HepG2 (cell line): ENCODE data around the gene PRRC2A. TPM values are rescaled to one million over a fixed set of nuclear protein-coding genes. Genes with fewer than 3 reads are reported as not detected.

Source experiments
- ATAC-seq: fragments of 200-7000 bp; cut with Tn5 transposase; 3 replicates; pipeline ENCODE4 v1.9.1; 2020; ENCODE audit warnings: mild to moderate bottlenecking, moderate library complexity
- BruUV-seq: library from RNA; stranded (reverse); fragments of 400-500 nt; replicated peaks from 2 replicates; lab custom pipeline; 2021; lab: Mats Ljungman, UMichigan
- CTCF ChIA-PET: fragments of 300-600 bp; formaldehyde crosslinking; extraction: SDS; loops from one replicate; lab custom pipeline; 2021; ENCODE audit warnings: low total read pairs, inconsistent platforms, low intra/inter-chr PET ratio; lab: Yijun Ruan, JAX
- POLR2A ChIA-PET: fragments of 350-600 bp; sonication (Branson Sonifier 250); formaldehyde crosslinking; loops from one replicate; lab custom pipeline; 2020; ENCODE audit warnings: antibody characterized with exemption, inconsistent platforms; lab: Yijun Ruan, JAX
- DNase-seq: peaks from one replicate; pipeline ENCODE4 v3.0.0-alpha.2; 2015; ENCODE audit warnings: low spot score
- FAIRE-seq: peaks from 3 replicates; lab custom pipeline; 2011; peaks lifted over from hg19 to GRCh38; lab: Jason Lieb, UNC
- H2AFZ ChIP-seq: one replicate; pipeline ENCODE4 v1.6.1; 2011; ENCODE audit warnings: low read length, inconsistent platforms
- H3K27ac ChIP-seq: fragments of 300-600 bp; 3 replicates; pipeline ENCODE4 v1.8.0; 2011; ENCODE audit warnings: mixed run types, mild to moderate bottlenecking, mixed read lengths, low read length, inconsistent platforms; ENCODE audit not compliant: insufficient read depth; ENCODE audit errors: extremely low read length
- H3K27me3 ChIP-seq, 2 experiments: fragments of 200-600 bp in 1 of 2; 2 replicates in 1 of 2; 3 replicates in 1 of 2; pipeline versions ENCODE4 v1.6.0 to v1.8.0; 2011; ENCODE audit warnings: low read length in 2 of 2, mild to moderate bottlenecking in 2 of 2, moderate library complexity in 2 of 2, inconsistent platforms in 1 of 2; ENCODE audit not compliant: insufficient read depth in 2 of 2, control insufficient read depth in 1 of 2
- H3K36me3 ChIP-seq, 2 experiments: fragments of 200-600 bp in 1 of 2; replicated peaks in 1 of 2; 2 replicates in 1 of 2; 3 replicates in 1 of 2; pipeline versions ENCODE4 v1.5.1 to v1.8.0; 2011; ENCODE audit warnings: low read length in 2 of 2, inconsistent platforms in 1 of 2; ENCODE audit not compliant: insufficient read depth in 2 of 2, control insufficient read depth in 1 of 2
- H3K4me1 ChIP-seq: 2 replicates; pipeline ENCODE4 v1.5.1; 2012; ENCODE audit warnings: low read length, inconsistent platforms; ENCODE audit not compliant: insufficient read depth
- H3K4me2 ChIP-seq: 2 replicates; pipeline ENCODE4 v1.6.0; 2011; ENCODE audit warnings: low read depth, low read length, inconsistent platforms
- H3K4me3 ChIP-seq, 3 experiments: fragments of 200-600 bp in 1 of 3; sonication (generic), shearing (Covaris generic) in 1 of 3; replicated peaks in 1 of 3; 2 replicates each; pipeline ENCODE4 v1.5.1; 2011 to 2016; ENCODE audit warnings: low read length in 3 of 3, inconsistent platforms in 2 of 3, low read depth in 2 of 3, mild to moderate bottlenecking in 2 of 3, control low read depth in 1 of 3, mixed read lengths in 1 of 3; ENCODE audit not compliant: insufficient read depth in 1 of 3
- H3K79me2 ChIP-seq: one replicate; pipeline ENCODE4 v1.6.1; 2011; ENCODE audit warnings: low read length, inconsistent platforms; ENCODE audit not compliant: insufficient read depth
- H3K9ac ChIP-seq: 2 replicates; pipeline ENCODE4 v1.6.0; 2011; ENCODE audit warnings: mild to moderate bottlenecking, low read depth, low read length, inconsistent platforms; ENCODE audit not compliant: insufficient read depth
- H3K9me3 ChIP-seq: 2 replicates; pipeline ENCODE4 v1.5.1; 2012; ENCODE audit warnings: mild to moderate bottlenecking, low read length
- H4K20me1 ChIP-seq: 2 replicates; pipeline ENCODE4 v1.6.0; 2011; ENCODE audit warnings: inconsistent platforms, mild to moderate bottlenecking, low read length, moderate library complexity; ENCODE audit not compliant: insufficient read depth
- CC2D1A ChIP-seq: sonication (generic); formaldehyde crosslinking; IDR thresholded peaks from 2 replicates; pipeline ENCODE4 v1.8.1; 2023; ENCODE audit warnings: mild to moderate bottlenecking, missing genetic modification reagents
- CTCF ChIP-seq: sonication (generic); formaldehyde crosslinking; IDR thresholded peaks from 2 replicates; pipeline ENCODE4 v1.5.0; 2020; ENCODE audit warnings: mild to moderate bottlenecking, missing genetic modification reagents, moderate library complexity
- E2F2 ChIP-seq: sonication (generic); formaldehyde crosslinking; IDR thresholded peaks from 2 replicates; pipeline ENCODE4 v1.4.0; 2020; ENCODE audit warnings: missing genetic modification reagents, borderline replicate concordance
- HOXA3 ChIP-seq: sonication (generic); formaldehyde crosslinking; IDR thresholded peaks from 2 replicates; pipeline ENCODE4 v1.5.0; 2020; ENCODE audit warnings: missing genetic modification reagents
- KMT2A ChIP-seq: sonication (generic); formaldehyde crosslinking; IDR thresholded peaks from 2 replicates; pipeline ENCODE4 v1.4.0; 2020; ENCODE audit warnings: missing genetic modification reagents
- RAD21 ChIP-seq: fragments of 450-650 bp; formaldehyde crosslinking; IDR thresholded peaks from 2 replicates; pipeline ENCODE4 v1.5.0; 2020; ENCODE audit warnings: mild to moderate bottlenecking
- SMC3 ChIP-seq: IDR thresholded peaks from 2 replicates; pipeline ENCODE4 v1.6.1; 2011; ENCODE audit warnings: low read length, improper control_type of control experiment
- STAG1 ChIP-seq: sonication (generic); formaldehyde crosslinking; IDR thresholded peaks from 2 replicates; pipeline ENCODE4 v1.4.0; 2020; ENCODE audit warnings: missing genetic modification reagents
- TBX3 ChIP-seq: fragments of 450-650 bp; IDR thresholded peaks from 2 replicates; pipeline ENCODE4 v1.6.1; 2017; ENCODE audit warnings: antibody characterized with exemption, mild to moderate bottlenecking, inconsistent platforms, borderline replicate concordance
- XRCC5 ChIP-seq: fragments of 200-400 bp; formaldehyde crosslinking; optimal IDR thresholded peaks from 2 replicates; pipeline ENCODE3; 2017; ENCODE audit warnings: mild to moderate bottlenecking, low read length
- ZFP36 ChIP-seq: fragments of 150-350 bp; IDR thresholded peaks from 2 replicates; pipeline ENCODE4 v1.6.1; 2018; ENCODE audit warnings: borderline replicate concordance, low read length, low read depth; ENCODE audit not compliant: partially characterized antibody
- ZMYM3 ChIP-seq: sonication (generic); formaldehyde crosslinking; IDR thresholded peaks from 2 replicates; pipeline ENCODE4 v1.5.1; 2020; ENCODE audit warnings: mild to moderate bottlenecking, missing genetic modification reagents
- ZNF362 ChIP-seq: sonication (generic); formaldehyde crosslinking; IDR thresholded peaks from 2 replicates; pipeline ENCODE4 v1.4.0; 2020; ENCODE audit warnings: missing genetic modification reagents, mild to moderate bottlenecking, borderline replicate concordance
- ZNF75D ChIP-seq: sonication (generic); formaldehyde crosslinking; IDR thresholded peaks from 2 replicates; pipeline ENCODE4 v1.8.1; 2023; ENCODE audit warnings: missing genetic modification reagents, mild to moderate bottlenecking, borderline replicate concordance
- WGBS: methylation state at CpG from one replicate; pipeline ENCODE4 v1.1.6; 2017; ENCODE audit warnings: low lambda C conversion rate; 5-methylcytosine and 5-hydroxymethylcytosine counted together
- in situ Hi-C: cut with HindIII; loops from 2 replicates; pipeline ENCODE4 v1.10.0; 2017; ENCODE audit warnings: low pct_unique_long_range_greater_than_20kb; ENCODE audit not compliant: extremely low pct_ligation_motif_present
- intact Hi-C: fragments of 100-400 bp; cut with micrococcal nuclease; formaldehyde crosslinking; loops from one replicate; pipeline ENCODE4 v1.10.0; 2022; ENCODE audit not compliant: unreplicated experiment
- polyA plus RNA-seq, 8 experiments: library from polyadenylated mRNA; depleted of rRNA in 3 of 8; stranded (reverse) in 7 of 8; unstranded in 1 of 8; fragments of >200 nt; fragmentation: Illumina TruSeq in 4 of 8; extraction: Trizol in 4 of 8; gene quantifications; 2 replicates each; pipeline versions ENCODE4 v1.2.1 to v1.2.3, GENCODE V29; 2011 to 2016; ENCODE audit warnings: low read depth in 4 of 8, missing spikeins in 1 of 8, mixed read lengths in 1 of 8; ENCODE audit not compliant: insufficient read depth in 1 of 8
- total RNA-seq, 5 experiments: library from RNA; depleted of rRNA; stranded (reverse); fragments of >200 nt; fragmentation: Illumina TruSeq; extraction: Trizol; gene quantifications; 2 replicates each; pipeline ENCODE4 v1.2.3, GENCODE V29; 2016; ENCODE audit warnings: low read depth in 1 of 5

PRRC2A gene
- total and polyA plus RNA-seq, 2 of the 13 experiments (the other 11 are each of a cell fraction or from before 2014, with no cell fraction given) = 38.9 to 47.4 TPM

GRCh38 chr6:31585491-31585890, 35.0 kb upstream of the PRRC2A start:
- H3K27me3 ChIP-seq = peaks cover 11 to 56% of the 10 kb centered on the region in 2 experiments
- 38% methylated on average over 2 of the region's 2 CpGs for WGBS
- TF ChIP-seq HOXA3 (CRISPR knock-in tag) = no peak
- peak; percentile 69 for TF ChIP-seq CTCF (CRISPR knock-in tag)
- peak; percentile 42 for TF ChIP-seq XRCC5
- 0 out of 2 replicates have a peak, but pooled peaks have one; percentile 39 for TF ChIP-seq ZNF75D (CRISPR knock-in tag)
- peak; percentile 15; the same call in 1 of the 2 replicates for TF ChIP-seq SMC3
- TF ChIP-seq KMT2A = no peak
- TF ChIP-seq E2F2 = no peak
- TF ChIP-seq ZMYM3 = peak; percentile 45; the same call in 1 of the 2 replicates
- TF ChIP-seq STAG1 = peak; percentile 23; the same call in 1 of the 2 replicates
- TF ChIP-seq CC2D1A (CRISPR knock-in tag) = no peak
- TF ChIP-seq ZFP36 = peak; percentile 86
- TF ChIP-seq RAD21 = peak; percentile 23; the same call in 1 of the 2 replicates
- TF ChIP-seq TBX3 = peak; percentile 28; the same call in 1 of the 2 replicates
- TF ChIP-seq ZNF362 (CRISPR knock-in tag) = no peak
- FAIRE-seq = peak; percentile 60
- intact Hi-C loops = loop anchor here (5.0 kb wide), 1 partner anchor 1138 kb away; no protein-coding TSS in a partner anchor
- no peaks in the 10 kb centered on the region for H4K20me1 ChIP-seq
- H3K36me3 ChIP-seq = no peaks in the 10 kb centered on the region
- ChIA-PET POLR2A (no interaction called here), CTCF (no interaction called here)
- no peak overlapping the region for H2AFZ ChIP-seq
- no peak for ATAC-seq
- in situ Hi-C loops = loop anchor here (5.0 kb wide), 1 partner anchor 93 kb away; no protein-coding TSS in a partner anchor
- H3K27ac ChIP-seq = no peak overlapping the region
- H3K9me3 ChIP-seq = no peaks in the 10 kb centered on the region
- no peak overlapping the region for H3K4me2 ChIP-seq
- no peak overlapping the region for H3K4me3 ChIP-seq
- H3K4me1 ChIP-seq = peaks cover 20% of the 10 kb centered on the region
- no peaks in the 10 kb centered on the region for H3K79me2 ChIP-seq
- BruUV-seq = no TSS peak
- peak; percentile 50 for DNase-seq
- H3K9ac ChIP-seq = no peak overlapping the region
